Esophagus muscularis mucosa (tissue), 4 donors: ENCODE measurements around the gene YEATS4. TPM values are rescaled to one million over a fixed set of nuclear protein-coding genes. Genes with fewer than 3 reads are reported as not detected.

ENCODE experiments used
- DNase-seq: peaks from one replicate; pipeline ENCODE4 v3.0.0-alpha.2; 2017; ENCODE audit errors: extremely low spot score
- H3K27ac ChIP-seq, 4 donors: fragments of 200-600 bp; sonication (generic); replicated peaks in 1 of 4; 1 replicate in 3 of 4; 2 replicates in 1 of 4; pipeline ENCODE4 v1.5.1; 2016 to 2019; ENCODE audit warnings: mild to moderate bottlenecking in 1 of 4
- H3K27me3 ChIP-seq, 4 donors: fragments of 200-600 bp; sonication (generic); one replicate each; pipeline versions ENCODE4 v1.5.1 to v1.6.0; 2016 to 2019
- H3K36me3 ChIP-seq, 4 donors: fragments of 200-600 bp; sonication (generic); one replicate each; pipeline ENCODE4 v1.5.1; 2016 to 2019
- H3K4me1 ChIP-seq, 4 donors: fragments of 200-600 bp; sonication (generic); one replicate each; pipeline ENCODE4 v1.5.1; 2016 to 2019
- H3K4me3 ChIP-seq, 4 donors: fragments of 200-600 bp; sonication (generic); 1 replicate in 2 of 4; 2 replicates in 2 of 4; pipeline ENCODE4 v1.5.1; 2016 to 2019; ENCODE audit warnings: mild to moderate bottlenecking in 4 of 4, moderate library complexity in 1 of 4
- H3K9me3 ChIP-seq, 4 donors: fragments of 200-600 bp; sonication (generic); 1 replicate in 3 of 4; 2 replicates in 1 of 4; pipeline ENCODE4 v1.5.1; 2016 to 2019
- EP300 ChIP-seq: sonication (generic); formaldehyde crosslinking; IDR thresholded peaks from one replicate; pipeline ENCODE4 v1.6.1; 2017; ENCODE audit warnings: antibody characterized with exemption
- POLR2A ChIP-seq: fragments of 450-650 bp; IDR thresholded peaks from one replicate; pipeline ENCODE4 v1.6.1; 2017; ENCODE audit warnings: antibody characterized with exemption, moderate library complexity, mild to moderate bottlenecking, low read depth
- POLR2AphosphoS5 ChIP-seq, 2 donors: sonication (generic); formaldehyde crosslinking; IDR thresholded peaks; one replicate each; pipeline ENCODE4 v1.6.1; 2017; ENCODE audit warnings: antibody characterized with exemption in 2 of 2
- whole genome bisulfite sequencing: methylation state at CpG from one replicate; pipeline ENCODE4 v1.1.5; 2018; 5-methylcytosine and 5-hydroxymethylcytosine counted together
- intact Hi-C: fragments of 100-400 bp; cut with DNase I; formaldehyde crosslinking; loops from one replicate; pipeline ENCODE4 v1.15.1; 2023
- total RNA-seq, 4 donors: library from RNA; depleted of rRNA; stranded (reverse); fragments of >200 nt; gene quantifications; one replicate each; pipeline versions ENCODE4 v1.1.0 to v1.2.1, GENCODE V29; 2016
- TF ChIP-seq, protein P1 (sequence below), 3 experiments: fragments of 200-600 bp in 2 of 3; fragments of 450-650 bp in 1 of 3; sonication (generic) in 2 of 3; IDR thresholded peaks; one replicate each; pipeline ENCODE4 v1.5.1; 2017 to 2019; ENCODE audit warnings: antibody characterized with exemption in 3 of 3, mild to moderate bottlenecking in 2 of 3, moderate library complexity in 1 of 3

YEATS4 gene
- total RNA-seq, 4 donors from 2014 or later: 5.7 to 17.6 (median 11.5) TPM

DNA sequence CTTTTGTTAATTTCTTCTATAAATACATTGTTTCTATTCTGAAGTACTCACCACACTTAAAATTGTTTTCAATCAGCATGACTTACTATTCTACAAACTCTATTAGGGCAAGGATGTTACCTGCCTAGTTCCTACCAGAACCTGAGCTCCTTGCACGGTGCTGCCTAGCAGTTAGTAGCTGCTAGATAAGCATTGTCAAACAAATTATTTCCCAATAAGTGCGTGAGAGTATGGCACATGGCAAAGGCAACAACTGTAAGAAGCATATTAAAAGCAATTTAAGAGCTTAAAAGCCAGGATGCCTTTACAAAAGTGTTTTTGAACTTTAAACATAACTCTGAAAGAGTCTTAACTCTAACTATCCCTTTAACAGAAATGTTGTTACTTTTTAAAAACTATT, 19.5 kb upstream of the YEATS4 start:
- intact Hi-C loops: no loop called here
- no peak for DNase-seq
- 79% methylated on average over 2 of the region's 2 CpGs for WGBS
- Histone ChIP-seq H3K9me3 (no peaks in the 10 kb centered on the region), H3K4me3 (no peak overlapping the region), H3K4me1 (no peaks in the 10 kb centered on the region), H3K36me3 (no peaks in the 10 kb centered on the region), H3K27ac (no peak overlapping the region), H3K27me3 (peaks cover 0 to 13% (median 0%) of the 10 kb centered on the region in 4 donors)
- TF ChIP-seq POLR2A: no peak
- TF ChIP-seq EP300: no peak
- no peak for TF ChIP-seq POLR2AphosphoS5 (IDR thresholded peaks at IDR 0.05)
- TF ChIP-seq, protein P1, sequence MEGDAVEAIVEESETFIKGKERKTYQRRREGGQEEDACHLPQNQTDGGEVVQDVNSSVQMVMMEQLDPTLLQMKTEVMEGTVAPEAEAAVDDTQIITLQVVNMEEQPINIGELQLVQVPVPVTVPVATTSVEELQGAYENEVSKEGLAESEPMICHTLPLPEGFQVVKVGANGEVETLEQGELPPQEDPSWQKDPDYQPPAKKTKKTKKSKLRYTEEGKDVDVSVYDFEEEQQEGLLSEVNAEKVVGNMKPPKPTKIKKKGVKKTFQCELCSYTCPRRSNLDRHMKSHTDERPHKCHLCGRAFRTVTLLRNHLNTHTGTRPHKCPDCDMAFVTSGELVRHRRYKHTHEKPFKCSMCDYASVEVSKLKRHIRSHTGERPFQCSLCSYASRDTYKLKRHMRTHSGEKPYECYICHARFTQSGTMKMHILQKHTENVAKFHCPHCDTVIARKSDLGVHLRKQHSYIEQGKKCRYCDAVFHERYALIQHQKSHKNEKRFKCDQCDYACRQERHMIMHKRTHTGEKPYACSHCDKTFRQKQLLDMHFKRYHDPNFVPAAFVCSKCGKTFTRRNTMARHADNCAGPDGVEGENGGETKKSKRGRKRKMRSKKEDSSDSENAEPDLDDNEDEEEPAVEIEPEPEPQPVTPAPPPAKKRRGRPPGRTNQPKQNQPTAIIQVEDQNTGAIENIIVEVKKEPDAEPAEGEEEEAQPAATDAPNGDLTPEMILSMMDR (IDR thresholded peaks at IDR 0.05): no peak

DNA sequence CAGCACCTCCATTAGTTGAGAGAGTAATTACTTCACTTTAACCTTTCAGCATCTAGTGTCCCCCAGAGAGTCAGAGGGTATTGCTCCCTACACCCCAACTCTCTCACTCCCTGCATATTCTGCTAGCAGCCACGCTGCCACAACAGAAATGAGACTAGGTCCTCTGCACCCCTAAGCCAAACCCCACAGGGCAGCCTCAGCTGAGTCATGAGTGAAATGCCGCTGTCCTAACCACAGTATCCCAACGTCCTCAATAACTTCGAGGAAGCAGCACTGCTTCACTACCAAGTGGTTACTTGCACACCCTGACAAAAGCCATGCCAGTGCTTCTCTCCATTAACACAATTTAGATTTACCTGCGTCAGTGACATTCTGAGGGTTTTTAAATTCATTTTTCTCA, 18.2 kb upstream of the YEATS4 start:
- H3K27me3 ChIP-seq: peaks cover 0 to 14% (median 0%) of the 10 kb centered on the region in 4 donors
- no peaks in the 10 kb centered on the region for H3K36me3 ChIP-seq
- no peaks in the 10 kb centered on the region for H3K9me3 ChIP-seq
- 69% methylated on average over 5 of the region's 5 CpGs for WGBS
- no peak for DNase-seq
- TF ChIP-seq POLR2A (no peak), POLR2AphosphoS5 (IDR thresholded peaks at IDR 0.05) (no peak), EP300 (no peak)
- TF ChIP-seq, protein P1 (IDR thresholded peaks at IDR 0.05): no peak
- intact Hi-C loops: no loop called here
- H3K27ac ChIP-seq: no peak overlapping the region
- H3K4me1 ChIP-seq: no peaks in the 10 kb centered on the region
- no peak overlapping the region for H3K4me3 ChIP-seq

DNA sequence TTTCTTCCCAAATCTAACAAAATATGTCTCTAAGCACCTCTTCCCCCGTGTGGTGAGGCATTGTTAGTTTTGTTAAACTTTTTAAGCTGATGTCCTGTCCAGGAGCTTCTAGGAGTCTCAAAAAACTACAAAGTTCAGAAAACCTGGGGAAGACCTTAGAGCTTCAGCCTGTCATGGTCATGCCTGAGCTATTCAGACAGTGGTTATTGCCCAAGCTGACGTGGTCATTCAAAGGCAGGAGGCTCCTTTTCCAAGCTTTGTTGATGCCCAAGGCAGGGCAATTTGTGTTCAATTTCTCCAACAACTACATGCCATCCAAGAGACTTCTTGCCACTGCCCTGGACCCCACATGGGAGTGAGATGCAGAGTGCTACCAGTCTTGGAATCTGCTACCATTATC, 17.1 kb upstream of the YEATS4 start:
- intact Hi-C loops: no loop called here
- Histone ChIP-seq H3K27ac (no peak overlapping the region), H3K4me3 (no peak overlapping the region), H3K4me1 (no peaks in the 10 kb centered on the region), H3K27me3 (peaks cover 0 to 14% (median 0%) of the 10 kb centered on the region in 4 donors), H3K9me3 (no peaks in the 10 kb centered on the region), H3K36me3 (no peaks in the 10 kb centered on the region)
- no peak for DNase-seq
- no peak for TF ChIP-seq EP300
- TF ChIP-seq, protein P1 (IDR thresholded peaks at IDR 0.05): no peak
- TF ChIP-seq POLR2AphosphoS5 (IDR thresholded peaks at IDR 0.05): no peak
- TF ChIP-seq POLR2A: no peak
- WGBS: 67% methylated on average over 2 of the region's 2 CpGs

DNA sequence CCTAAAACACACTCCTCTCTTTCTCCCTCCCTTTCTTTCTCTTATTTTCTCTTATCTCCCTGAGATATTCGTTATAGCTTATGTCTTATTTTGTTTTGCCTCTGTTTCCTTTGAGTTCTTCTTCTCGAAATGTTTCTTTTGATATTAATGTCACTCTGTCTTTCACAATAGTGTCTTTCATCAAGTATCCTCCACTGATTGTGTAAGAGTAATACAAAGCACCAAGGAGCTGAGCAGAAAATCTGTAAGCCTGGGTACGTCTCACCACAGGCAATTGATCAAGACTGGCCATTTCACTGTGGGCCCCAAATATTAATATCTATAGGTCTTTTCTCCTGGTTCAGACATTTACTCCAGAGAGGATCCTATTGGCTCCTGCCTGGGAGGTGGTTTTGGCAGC, 16.2 kb upstream of the YEATS4 start:
- H3K27me3 ChIP-seq: peaks cover 0 to 14% (median 0%) of the 10 kb centered on the region in 4 donors
- H3K27ac ChIP-seq: no peak overlapping the region
- TF ChIP-seq EP300: no peak
- TF ChIP-seq POLR2A: no peak
- no peak for TF ChIP-seq POLR2AphosphoS5 (IDR thresholded peaks at IDR 0.05)
- TF ChIP-seq, protein P1 (IDR thresholded peaks at IDR 0.05): no peak
- no peak overlapping the region for H3K4me3 ChIP-seq
- no peaks in the 10 kb centered on the region for H3K36me3 ChIP-seq
- no peak for DNase-seq
- intact Hi-C loops: no loop called here
- WGBS: 68% methylated on average over 3 of the region's 3 CpGs
- H3K4me1 ChIP-seq: no peaks in the 10 kb centered on the region
- no peaks in the 10 kb centered on the region for H3K9me3 ChIP-seq

DNA sequence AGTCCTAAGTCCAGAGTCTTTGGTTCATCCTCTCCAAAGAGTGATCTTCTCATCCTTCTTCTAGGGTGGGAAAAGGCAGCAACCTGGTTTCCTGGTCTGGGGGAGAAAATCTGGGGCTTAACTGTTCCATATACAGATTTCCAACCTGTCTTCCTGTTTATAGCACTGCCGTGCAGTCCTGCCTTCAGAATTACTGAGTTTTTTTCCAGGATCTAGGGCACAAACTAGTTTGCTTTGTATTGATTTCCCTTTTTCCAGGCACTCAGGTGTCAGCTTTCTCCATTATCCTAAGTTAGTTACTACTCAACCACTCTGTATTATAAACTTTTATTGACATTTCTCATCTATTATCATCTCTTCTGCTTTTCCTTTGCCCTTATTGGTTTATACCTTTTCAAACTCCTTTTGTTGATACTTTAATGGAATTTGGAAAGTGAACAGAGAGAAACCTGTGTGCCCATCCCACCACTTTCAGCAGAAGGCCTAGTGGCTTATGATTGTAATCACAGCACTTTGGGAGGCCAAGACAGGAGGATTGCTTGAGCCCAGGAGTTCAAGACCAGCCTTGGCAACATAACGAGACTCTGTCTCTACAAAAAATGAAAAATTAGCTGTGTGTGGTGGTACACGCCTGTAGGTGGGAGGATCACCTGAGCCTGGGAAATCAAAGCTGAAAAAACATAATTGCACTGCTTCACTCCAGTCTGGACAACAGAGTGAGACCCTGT, 15.5 kb upstream of the YEATS4 start:
- no peak for TF ChIP-seq EP300
- TF ChIP-seq, protein P1 (IDR thresholded peaks at IDR 0.05): no peak
- no peak for TF ChIP-seq POLR2AphosphoS5 (IDR thresholded peaks at IDR 0.05)
- no peak for TF ChIP-seq POLR2A
- intact Hi-C loops: no loop called here

More for the DNA sequence above, 15.5 kb upstream of the YEATS4 start:
- Histone ChIP-seq H3K9me3 (no peaks in the 10 kb centered on the region), H3K4me1 (no peaks in the 10 kb centered on the region), H3K27me3 (peaks cover 0 to 14% (median 0%) of the 10 kb centered on the region in 4 donors), H3K4me3 (no peak overlapping the region), H3K27ac (no peak overlapping the region), H3K36me3 (no peaks in the 10 kb centered on the region)
- WGBS: 40% methylated on average over 3 of the region's 3 CpGs
- DNase-seq: no peak
